ENCODE results near the gene KCNQ5.

KCNQ5 gene

GRCh38 chr6:73156793-73157767, 535.2 kb downstream of the KCNQ5 start:
- H3K36me3 ChIP-seq (ENCODE audit: insufficient read depth, low read length), result no peaks in the 10 kb centered on the region; the same call in 1 of the 2 replicates
- DNase-seq (ENCODE audit: low read depth, low spot score), result no peak
- TF ChIP-seq POLR2AphosphoS5 (IDR thresholded peaks at IDR 0.05; ENCODE audit: borderline replicate concordance, low read depth, low read length), result no peak
- no peak for TF ChIP-seq FOXP2 (optimal IDR thresholded peaks at IDR 0.05; ENCODE audit: control extremely low read depth, extremely low read length, insufficient read depth)
- TF ChIP-seq EZH2 (IDR thresholded peaks at IDR 0.05), result no peak

GRCh38 chr6:73157870-73158269, 536.0 kb downstream of the KCNQ5 start:
- DNase-seq (ENCODE audit: low read depth, low spot score), result no peak
- TF ChIP-seq POLR2AphosphoS5 (IDR thresholded peaks at IDR 0.05; ENCODE audit: borderline replicate concordance, low read depth, low read length) (no peak), FOXP2 (optimal IDR thresholded peaks at IDR 0.05; ENCODE audit: control extremely low read depth, extremely low read length, insufficient read depth) (no peak), EZH2 (IDR thresholded peaks at IDR 0.05) (no peak)

More at GRCh38 chr6:73156793-73157767, 535.2 kb downstream of the KCNQ5 start:
- no peak overlapping the region for H3K9ac ChIP-seq (ENCODE audit: insufficient read length)
- H3K9me3 ChIP-seq (ENCODE audit: low read depth, low read length), result no peaks in the 10 kb centered on the region
- no peak overlapping the region for H3K27ac ChIP-seq
- H3K4me3 ChIP-seq, result no peak overlapping the region

GRCh38 chr6:73169111-73169510, 547.2 kb downstream of the KCNQ5 start:
- Histone ChIP-seq H3K9me3 (ENCODE audit: low read depth, low read length) (no peaks in the 10 kb centered on the region), H3K36me3 (ENCODE audit: insufficient read depth, low read length) (no peaks in the 10 kb centered on the region)
- TF ChIP-seq EZH2 (IDR thresholded peaks at IDR 0.05) (no peak), FOXP2 (optimal IDR thresholded peaks at IDR 0.05; ENCODE audit: control extremely low read depth, extremely low read length, insufficient read depth) (no peak), POLR2AphosphoS5 (IDR thresholded peaks at IDR 0.05; ENCODE audit: borderline replicate concordance, low read depth, low read length) (no peak)

More at GRCh38 chr6:73157870-73158269, 536.0 kb downstream of the KCNQ5 start:
- Histone ChIP-seq H3K36me3 (ENCODE audit: insufficient read depth, low read length) (no peaks in the 10 kb centered on the region; the same call in 1 of the 2 replicates), H3K4me3 (no peak overlapping the region), H3K9me3 (ENCODE audit: low read depth, low read length) (no peaks in the 10 kb centered on the region), H3K9ac (ENCODE audit: insufficient read length) (no peak overlapping the region), H3K27ac (no peak overlapping the region)

GRCh38 chr6:73169633-73170032, 547.8 kb downstream of the KCNQ5 start:
- Histone ChIP-seq H3K9me3 (ENCODE audit: low read depth, low read length) (no peaks in the 10 kb centered on the region), H3K36me3 (ENCODE audit: insufficient read depth, low read length) (no peaks in the 10 kb centered on the region), H3K4me3 (no peak overlapping the region), H3K27ac (no peak overlapping the region), H3K9ac (ENCODE audit: insufficient read length) (no peak overlapping the region)
- no peak for DNase-seq (ENCODE audit: low read depth, low spot score)
- TF ChIP-seq FOXP2 (optimal IDR thresholded peaks at IDR 0.05; ENCODE audit: control extremely low read depth, extremely low read length, insufficient read depth), result no peak
- no peak for TF ChIP-seq POLR2AphosphoS5 (IDR thresholded peaks at IDR 0.05; ENCODE audit: borderline replicate concordance, low read depth, low read length)
- no peak for TF ChIP-seq EZH2 (IDR thresholded peaks at IDR 0.05)

More at GRCh38 chr6:73169111-73169510, 547.2 kb downstream of the KCNQ5 start:
- H3K4me3 ChIP-seq, result no peak overlapping the region
- H3K9ac ChIP-seq (ENCODE audit: insufficient read length), result no peak overlapping the region
- no peak overlapping the region for H3K27ac ChIP-seq
- no peak for DNase-seq (ENCODE audit: low read depth, low spot score)

- Histone ChIP-seq H3K36me3 (ENCODE audit: insufficient read depth, low read length) (no peaks in the 10 kb centered on the region), H3K27ac (no peak overlapping the region), H3K9me3 (ENCODE audit: low read depth, low read length) (no peaks in the 10 kb centered on the region), H3K4me3 (no peak overlapping the region), H3K9ac (ENCODE audit: insufficient read length) (no peak overlapping the region)
- TF ChIP-seq EZH2 (IDR thresholded peaks at IDR 0.05) (no peak), POLR2AphosphoS5 (IDR thresholded peaks at IDR 0.05; ENCODE audit: borderline replicate concordance, low read depth, low read length) (no peak)
- DNase-seq (ENCODE audit: low read depth, low spot score), result no peak
Measured at GRCh38 chr6:73174646-73175045, 552.8 kb downstream of the KCNQ5 start.

GRCh38 chr6:73176057-73176456, 554.2 kb downstream of the KCNQ5 start:
- Histone ChIP-seq H3K9me3 (ENCODE audit: low read depth, low read length) (no peaks in the 10 kb centered on the region), H3K36me3 (ENCODE audit: insufficient read depth, low read length) (no peaks in the 10 kb centered on the region), H3K9ac (ENCODE audit: insufficient read length) (no peak overlapping the region), H3K4me3 (no peak overlapping the region), H3K27ac (no peak overlapping the region)
- DNase-seq (ENCODE audit: low read depth, low spot score), result no peak
- no peak for TF ChIP-seq EZH2 (IDR thresholded peaks at IDR 0.05)
- no peak for TF ChIP-seq FOXP2 (optimal IDR thresholded peaks at IDR 0.05; ENCODE audit: control extremely low read depth, extremely low read length, insufficient read depth)
- no peak for TF ChIP-seq POLR2AphosphoS5 (IDR thresholded peaks at IDR 0.05; ENCODE audit: borderline replicate concordance, low read depth, low read length)

- H3K4me3 ChIP-seq, result no peak overlapping the region
- DNase-seq (ENCODE audit: low read depth, low spot score), result no peak
- no peaks in the 10 kb centered on the region for H3K9me3 ChIP-seq (ENCODE audit: low read depth, low read length)
- TF ChIP-seq POLR2AphosphoS5 (IDR thresholded peaks at IDR 0.05; ENCODE audit: borderline replicate concordance, low read depth, low read length) (no peak), FOXP2 (optimal IDR thresholded peaks at IDR 0.05; ENCODE audit: control extremely low read depth, extremely low read length, insufficient read depth) (no peak)
- no peak overlapping the region for H3K27ac ChIP-seq
- no peak overlapping the region for H3K9ac ChIP-seq (ENCODE audit: insufficient read length)
- H3K36me3 ChIP-seq (ENCODE audit: insufficient read depth, low read length), result no peaks in the 10 kb centered on the region
Measured at GRCh38 chr6:73177221-73177944, 555.5 kb downstream of the KCNQ5 start.

GRCh38 chr6:73180076-73180738, 558.3 kb downstream of the KCNQ5 start:
- H3K9ac ChIP-seq (ENCODE audit: insufficient read length), result no peak overlapping the region
- H3K4me3 ChIP-seq, result no peak overlapping the region
- TF ChIP-seq FOXP2 (optimal IDR thresholded peaks at IDR 0.05; ENCODE audit: control extremely low read depth, extremely low read length, insufficient read depth), result no peak
- TF ChIP-seq EZH2 (IDR thresholded peaks at IDR 0.05), result no peak
- no peak for TF ChIP-seq POLR2AphosphoS5 (IDR thresholded peaks at IDR 0.05; ENCODE audit: borderline replicate concordance, low read depth, low read length)
- H3K27ac ChIP-seq, result no peak overlapping the region
- H3K36me3 ChIP-seq (ENCODE audit: insufficient read depth, low read length), result no peaks in the 10 kb centered on the region
- no peak for DNase-seq (ENCODE audit: low read depth, low spot score)
- H3K9me3 ChIP-seq (ENCODE audit: low read depth, low read length), result no peaks in the 10 kb centered on the region
